Endothelial cell of umbilical vein (primary cell): ENCODE results near the gene GLI3.

Source experiments
- MYC ChIP-seq: IDR thresholded peaks from one replicate; pipeline ENCODE4 v1.6.1; 2011; ENCODE audit warnings: mild to moderate bottlenecking, low read depth, low read length
- POLR2A ChIP-seq: IDR thresholded peaks from 2 replicates; pipeline ENCODE4 v1.6.1; 2012; ENCODE audit warnings: low read depth, mild to moderate bottlenecking, control low read depth, low read length
- TF ChIP-seq, protein P1 (sequence below), 2 donors: IDR thresholded peaks; 1 replicate in 1 of 2; 2 replicates in 1 of 2; pipeline ENCODE4 v1.5.1; 2011; ENCODE audit warnings: low read length in 2 of 2, mild to moderate bottlenecking in 2 of 2, moderate library complexity in 2 of 2, control low read depth in 1 of 2, inconsistent platforms in 1 of 2, low read depth in 1 of 2; ENCODE audit not compliant: insufficient read depth in 1 of 2; ENCODE audit errors: extremely low read depth in 1 of 2

DNA sequence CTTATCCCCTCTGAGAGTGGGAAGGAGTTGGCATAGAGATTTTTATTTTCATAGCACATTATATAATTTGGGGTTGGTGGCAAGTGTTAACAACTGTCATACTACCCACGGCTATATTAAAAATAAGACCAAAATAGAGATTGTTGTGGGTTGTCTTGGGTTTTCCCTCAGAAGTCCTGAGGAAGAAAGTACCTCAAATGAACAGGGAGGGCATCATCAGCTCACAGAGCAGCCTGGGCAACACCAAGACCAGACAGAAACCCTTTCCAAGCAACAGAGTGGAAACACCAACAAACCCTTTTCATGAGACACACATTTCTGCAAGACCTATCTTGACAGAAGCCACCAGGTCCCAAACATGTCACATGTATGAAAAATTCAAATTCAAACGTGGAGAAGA lies 121.2 kb downstream of the GLI3 start:
- TF ChIP-seq, protein P1, sequence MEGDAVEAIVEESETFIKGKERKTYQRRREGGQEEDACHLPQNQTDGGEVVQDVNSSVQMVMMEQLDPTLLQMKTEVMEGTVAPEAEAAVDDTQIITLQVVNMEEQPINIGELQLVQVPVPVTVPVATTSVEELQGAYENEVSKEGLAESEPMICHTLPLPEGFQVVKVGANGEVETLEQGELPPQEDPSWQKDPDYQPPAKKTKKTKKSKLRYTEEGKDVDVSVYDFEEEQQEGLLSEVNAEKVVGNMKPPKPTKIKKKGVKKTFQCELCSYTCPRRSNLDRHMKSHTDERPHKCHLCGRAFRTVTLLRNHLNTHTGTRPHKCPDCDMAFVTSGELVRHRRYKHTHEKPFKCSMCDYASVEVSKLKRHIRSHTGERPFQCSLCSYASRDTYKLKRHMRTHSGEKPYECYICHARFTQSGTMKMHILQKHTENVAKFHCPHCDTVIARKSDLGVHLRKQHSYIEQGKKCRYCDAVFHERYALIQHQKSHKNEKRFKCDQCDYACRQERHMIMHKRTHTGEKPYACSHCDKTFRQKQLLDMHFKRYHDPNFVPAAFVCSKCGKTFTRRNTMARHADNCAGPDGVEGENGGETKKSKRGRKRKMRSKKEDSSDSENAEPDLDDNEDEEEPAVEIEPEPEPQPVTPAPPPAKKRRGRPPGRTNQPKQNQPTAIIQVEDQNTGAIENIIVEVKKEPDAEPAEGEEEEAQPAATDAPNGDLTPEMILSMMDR (IDR thresholded peaks at IDR 0.05; ENCODE audit: extremely low read depth in 1 of 2, insufficient read depth in 1 of 2, low read depth in 1 of 2, low read length in 2 of 2), result no peak
- TF ChIP-seq MYC, result no peak
- TF ChIP-seq POLR2A, result no peak
